Left lobe of liver (tissue), 2 donors: ENCODE data around the gene RBBP8. TPM values are rescaled to one million over a fixed set of nuclear protein-coding genes. Genes with fewer than 3 reads are reported as not detected.
"Not testable (repeated sequence)": the region's sequence is repeated elsewhere in the genome, so short reads cannot be mapped to it uniquely, and the experiment has no call there.

Source experiments
- ATAC-seq: fragments of 200-7000 bp; cut with Tn5 transposase; one replicate; pipeline ENCODE4 v1.9.1; 2020; ENCODE audit warnings: mild to moderate bottlenecking, moderate library complexity
- DNase-seq: peaks from one replicate; pipeline ENCODE4 v3.0.0-alpha.2; 2020; ENCODE audit warnings: low spot score
- total RNA-seq: library from RNA; stranded (reverse); gene quantifications from one replicate; pipeline ENCODE4 v1.2.1, GENCODE V29; 2021
- donor health status: DM: no; HTN: no; CAD: no; lungs with moderate emphysema.
- donor health status: DM: no; HTN: yes; CAD: no.

The RBBP8 gene
- 11.7 TPM for total RNA-seq

- peak; percentile 93 for ATAC-seq
- peak; percentile 90 for DNase-seq
Measured at GRCh38 chr18:22933206-22933965, at the start of gene RBBP8. RBBP8 (plus strand) TSS chr18:22933328; CDS start chr18:22936852, 3,524 bp downstream.

GRCh38 chr18:22883827-22884226, 49.3 kb upstream of the RBBP8 start:
- ATAC-seq (no peak), DNase-seq (no peak)

- ATAC-seq, DNase-seq: not testable (repeated sequence)
Measured at GRCh38 chr18:22885694-22886093, 47.4 kb upstream of the RBBP8 start.

DNA sequence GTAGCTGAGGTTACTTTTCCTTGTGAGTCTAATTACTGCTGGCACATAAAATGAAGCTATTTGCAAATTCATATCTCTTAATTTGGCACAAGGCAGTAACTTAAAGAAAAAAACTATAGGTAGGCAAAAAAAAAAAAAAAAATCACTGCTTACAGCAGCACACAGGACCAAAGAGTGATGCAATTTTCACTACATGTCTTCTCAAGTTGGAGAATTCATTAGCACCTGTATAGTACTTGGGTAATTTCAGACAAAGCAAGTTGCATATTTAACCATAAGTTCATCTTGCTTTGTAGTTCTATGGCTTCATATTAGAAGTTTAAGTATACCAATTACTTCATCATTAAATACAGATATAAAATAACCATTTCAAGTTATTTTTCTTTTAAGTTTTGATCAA, 33.7 kb upstream of the RBBP8 start:
- DNase-seq: no peak
- ATAC-seq: no peak

GRCh38 chr18:22900558-22901238, 32.4 kb upstream of the RBBP8 start:
- peak; percentile 78 for DNase-seq

GRCh38 chr18:22902093-22902492, 31.0 kb upstream of the RBBP8 start:
- ATAC-seq: no peak
- no peak for DNase-seq

More at GRCh38 chr18:22900558-22901238, 32.4 kb upstream of the RBBP8 start:
- ATAC-seq: peak; percentile 100

- not testable (repeated sequence) for ATAC-seq, DNase-seq
Measured at GRCh38 chr18:22903248-22903647, 29.9 kb upstream of the RBBP8 start.

GRCh38 chr18:22912149-22912548, 21.0 kb upstream of the RBBP8 start:
- DNase-seq: no peak

GRCh38 chr18:22912835-22913234, 20.3 kb upstream of the RBBP8 start:
- DNase-seq (no peak), ATAC-seq (no peak)

More at GRCh38 chr18:22912149-22912548, 21.0 kb upstream of the RBBP8 start:
- ATAC-seq: no peak

DNA sequence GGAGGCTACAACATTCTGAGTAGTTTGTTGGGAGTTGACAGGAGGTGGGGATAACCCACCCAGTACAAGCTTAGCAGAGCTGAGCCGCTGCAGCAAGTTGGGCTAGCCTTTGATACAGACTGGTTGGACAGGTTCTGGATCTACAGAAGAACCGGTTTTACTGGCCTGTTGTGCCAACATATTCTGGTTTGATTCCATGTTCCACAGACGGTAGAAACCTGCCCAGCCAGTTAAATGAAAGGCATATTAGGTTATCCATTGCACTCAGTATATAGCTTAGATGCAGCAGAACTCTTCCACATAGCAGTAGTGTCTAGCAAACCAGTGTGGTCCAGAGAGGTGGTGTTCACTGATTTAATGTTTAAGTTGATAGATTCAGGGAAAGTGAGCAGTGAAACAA, 19.3 kb upstream of the RBBP8 start:
- ATAC-seq: peak; percentile 33

GRCh38 chr18:22914633-22915032, 18.5 kb upstream of the RBBP8 start:
- ATAC-seq: peak; percentile 58
- DNase-seq: no peak

More for the DNA sequence above, 19.3 kb upstream of the RBBP8 start:
- no peak for DNase-seq

GRCh38 chr18:22915337-22915736, 17.8 kb upstream of the RBBP8 start:
- ATAC-seq (no peak), DNase-seq (no peak)

GRCh38 chr18:22921772-22922171, 11.4 kb upstream of the RBBP8 start:
- ATAC-seq: no peak
- DNase-seq: no peak

- DNase-seq (no peak), ATAC-seq (no peak)
Measured at GRCh38 chr18:22924589-22924988, 8.5 kb upstream of the RBBP8 start.

- DNase-seq (no peak), ATAC-seq (peak; percentile 58)
Measured at GRCh38 chr18:22926454-22926853, 6.7 kb upstream of the RBBP8 start.

DNA sequence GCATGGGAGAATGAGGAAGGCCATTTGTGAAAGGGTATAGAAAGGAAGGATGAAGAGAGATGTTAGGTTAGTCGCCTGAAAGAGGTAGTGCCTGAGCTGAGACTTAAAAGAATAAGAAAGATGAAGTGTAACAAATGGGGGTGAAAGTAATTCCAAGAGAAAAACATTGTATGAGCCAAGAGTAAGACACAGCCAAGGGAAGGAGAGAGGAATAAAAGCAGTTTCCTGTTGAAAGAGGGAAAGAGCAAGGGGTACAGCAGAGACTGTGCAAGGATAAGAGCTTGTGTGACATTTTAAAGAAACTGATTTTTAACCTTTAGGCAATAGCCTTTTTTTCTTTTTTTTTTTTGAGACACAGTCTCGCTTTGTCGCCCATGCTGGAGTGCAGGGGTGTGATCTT, 4.8 kb upstream of the RBBP8 start:
- no peak for DNase-seq

DNA sequence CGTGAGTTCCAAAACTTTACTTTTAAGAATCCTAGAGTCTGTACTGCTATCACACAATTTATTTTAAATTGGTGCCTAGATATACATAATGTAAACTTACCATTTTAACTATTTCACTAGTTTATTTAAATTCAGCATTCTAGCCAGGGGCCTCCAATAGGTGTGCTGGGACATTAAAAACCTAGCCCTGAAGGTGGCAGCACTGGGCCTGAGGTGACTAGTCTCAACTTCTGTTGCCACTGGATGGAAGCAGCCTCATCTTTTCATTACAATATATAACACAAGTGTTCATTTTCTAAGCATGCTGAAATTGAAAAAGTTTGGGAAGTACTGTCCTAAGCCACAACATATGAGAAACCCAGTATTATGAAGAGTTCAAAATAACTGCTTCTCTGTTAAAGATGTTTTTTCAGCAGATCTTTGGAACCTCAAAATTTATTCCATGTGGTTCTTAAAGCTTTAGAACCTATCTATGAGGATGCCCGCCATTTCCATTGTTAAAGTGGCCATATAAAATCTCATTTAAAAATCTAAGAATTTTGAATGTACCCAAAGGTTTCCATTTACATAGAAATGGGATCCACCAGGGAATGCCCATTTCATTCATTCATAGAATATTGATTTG, 2.9 kb upstream of the RBBP8 start:
- ATAC-seq (peak; percentile 58), DNase-seq (peak; percentile 73)

More for the DNA sequence above, 4.8 kb upstream of the RBBP8 start:
- ATAC-seq: no peak

DNA sequence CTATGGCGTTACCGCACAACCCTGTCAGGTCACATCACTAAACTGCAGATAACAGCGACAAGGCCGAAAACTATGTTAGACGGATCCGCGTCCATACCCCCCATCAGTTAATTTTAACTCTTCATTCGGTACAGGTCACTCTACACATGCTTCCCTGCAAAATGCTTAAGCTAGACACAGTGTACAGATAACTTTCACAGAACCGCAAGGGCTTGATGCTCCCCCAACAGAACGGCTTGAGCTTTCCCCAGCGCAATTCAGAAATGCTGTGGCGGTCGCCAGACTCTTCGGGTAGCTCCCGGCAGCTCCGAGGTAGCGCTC, 283 bp upstream of the RBBP8 start:
- ATAC-seq (peak; percentile 40), DNase-seq (no peak)

DNA sequence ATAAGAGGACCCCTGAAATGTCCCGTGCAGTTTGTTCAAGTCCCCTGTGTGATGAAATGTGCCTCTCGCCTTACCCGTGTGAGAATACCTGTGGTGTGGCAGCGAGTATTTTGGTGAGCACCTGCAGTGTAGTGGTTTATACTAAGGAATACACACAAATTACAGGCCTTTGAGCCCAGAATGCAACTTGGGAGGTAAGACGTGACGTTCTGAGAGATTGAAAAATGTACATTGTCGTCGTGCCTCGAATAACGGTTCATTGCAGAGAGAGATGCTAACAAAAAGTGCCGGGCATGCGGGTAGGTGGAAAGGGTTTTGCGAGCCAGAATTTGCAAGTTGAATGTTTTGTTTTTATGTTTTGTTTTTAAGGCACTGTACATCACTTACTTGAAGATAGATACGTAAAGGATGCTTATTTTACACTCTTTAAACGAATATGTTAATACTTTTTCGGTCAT, 867 bp downstream of the RBBP8 start:
- DNase-seq: no peak
- no peak for ATAC-seq

DNA sequence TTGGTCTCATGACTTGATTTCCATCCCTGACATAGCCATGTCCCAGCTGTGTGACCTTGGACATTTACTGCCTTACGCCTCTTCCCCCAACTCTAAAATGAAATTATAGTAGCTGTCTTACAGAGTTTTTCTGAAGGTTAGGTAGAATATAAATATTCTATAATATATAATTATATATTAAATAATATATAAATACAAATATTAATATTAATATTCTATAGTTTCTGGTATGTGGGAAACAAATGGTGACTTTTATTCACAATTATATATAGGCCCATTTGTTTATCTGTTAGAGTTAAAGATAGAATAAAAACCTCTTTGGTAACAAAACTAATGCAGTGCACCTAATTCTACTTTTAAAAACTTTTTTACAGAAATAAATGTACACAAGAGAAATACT, 1.7 kb downstream of the RBBP8 start:
- no peak for DNase-seq
- no peak for ATAC-seq

GRCh38 chr18:22935431-22935830, 2.3 kb downstream of the RBBP8 start:
- ATAC-seq: no peak
- DNase-seq: no peak

DNA sequence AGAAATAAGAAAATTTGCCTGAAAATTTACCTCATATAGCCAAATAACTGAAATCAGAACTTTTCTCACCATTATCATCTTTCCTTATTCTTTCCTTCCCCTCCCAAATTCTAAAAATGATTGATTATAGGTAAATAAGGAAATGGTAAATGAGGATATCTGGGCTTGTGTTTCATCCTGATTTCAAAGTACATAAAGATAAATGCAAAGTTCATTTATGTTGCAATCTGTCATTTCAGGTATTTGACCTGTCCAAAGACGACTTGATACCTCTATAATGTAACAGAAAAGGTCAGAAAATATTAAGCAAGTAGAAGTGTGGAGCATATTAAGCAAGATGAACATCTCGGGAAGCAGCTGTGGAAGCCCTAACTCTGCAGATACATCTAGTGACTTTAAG, 3.4 kb downstream of the RBBP8 start:
- DNase-seq: no peak
- ATAC-seq: no peak
